Umbilical cord (tissue), 2 donors: Measurements from ENCODE around the gene ITPRID2. TPM values are rescaled to one million over a fixed set of nuclear protein-coding genes. Genes with fewer than 3 reads are reported as not detected.
"Not testable (repeated sequence)": the region's sequence is repeated elsewhere in the genome, so short reads cannot be mapped to it uniquely, and the experiment has no call there.

Experiments
- DNase-seq: peaks from one replicate; pipeline ENCODE4 v3.0.0-alpha.2; 2015; ENCODE audit warnings: low spot score
- total RNA-seq: library from RNA; depleted of rRNA; stranded (reverse); fragments of >200 nt; gene quantifications from one replicate; pipeline ENCODE4 v1.2.3, GENCODE V29; 2014; ENCODE audit warnings: low replicate concordance; ENCODE audit not compliant: insufficient read depth

The ITPRID2 gene
- total RNA-seq, 1 donor from 2014 or later: 284 TPM

GRCh38 chr2:181959508-181959907, 68.0 kb downstream of the ITPRID2 start:
- no peak for DNase-seq

- not testable (repeated sequence) for DNase-seq
Measured at GRCh38 chr2:181961167-181961566, 69.6 kb downstream of the ITPRID2 start.

- DNase-seq: no peak
Measured at GRCh38 chr2:181962142-181962541, 70.6 kb downstream of the ITPRID2 start.

- no peak for DNase-seq
Measured at GRCh38 chr2:181970160-181970794, 78.7 kb downstream of the ITPRID2 start.

- no peak for DNase-seq
Measured at GRCh38 chr2:181971032-181971431, 79.5 kb downstream of the ITPRID2 start.

- DNase-seq: no peak
Measured at GRCh38 chr2:181972431-181973170, 81.1 kb downstream of the ITPRID2 start.

- DNase-seq: no peak
Measured at GRCh38 chr2:181973171-181973783, 81.7 kb downstream of the ITPRID2 start.

GRCh38 chr2:181977661-181978350, 86.3 kb downstream of the ITPRID2 start:
- DNase-seq: no peak

GRCh38 chr2:181978351-181979150, 87.0 kb downstream of the ITPRID2 start:
- no peak for DNase-seq

Other genes starting within 250 kb of the ITPRID2 start
- gene CERKL, start 234.6 kb upstream of the ITPRID2 start, total RNA-seq: 5.8 TPM
- gene NEUROD1, start 211.2 kb upstream of the ITPRID2 start, total RNA-seq: 5.3 TPM
- 23.4 TPM for gene PPP1R1C, start 94.1 kb downstream of the ITPRID2 start, total RNA-seq